ENCODE data around the gene GAS2L1. TPM values are rescaled to one million over a fixed set of nuclear protein-coding genes. Genes with fewer than 3 reads are reported as not detected.
A peak's percentile ranks its signal among the peaks of the same experiment; 100 is the strongest.

GAS2L1 gene
- not detected in 2 replicates for total RNA-seq

GRCh38 chr22:29306175-29306834, at the start of gene GAS2L1:
GAS2L1 (plus strand) TSS chr22:29306650; CDS start chr22:29308106, 1,456 bp downstream.
- ChIA-PET CTCF (no interaction called here), POLR2A (interaction anchor here (0.7 kb wide), 1 partner anchor 52 kb away, joined by 10 read pairs; no protein-coding TSS in a partner anchor)
- DNase-seq (no peak), ATAC-seq (ENCODE audit: low read depth) (peak; percentile 62)
- intact Hi-C loops (cut with micrococcal nuclease), result loop anchor here (1.0 kb wide), 1 partner anchor 218 kb away; no protein-coding TSS in a partner anchor
- Mint-ChIP-seq H3K9me3 (no peaks in the 10 kb centered on the region), H3K4me1 (peaks cover 24% of the 10 kb centered on the region), H3K36me3 (ENCODE audit: low read depth) (peaks cover 1% of the 10 kb centered on the region), H3K27me3 (peaks cover 16% of the 10 kb centered on the region), H3K27ac (no peak within 1 kb of the TSS), H3K4me3 (peak within 1 kb of the TSS; percentile 75)
- TF ChIP-seq CTCF (IDR thresholded peaks at IDR 0.05), result no peak

DNA sequence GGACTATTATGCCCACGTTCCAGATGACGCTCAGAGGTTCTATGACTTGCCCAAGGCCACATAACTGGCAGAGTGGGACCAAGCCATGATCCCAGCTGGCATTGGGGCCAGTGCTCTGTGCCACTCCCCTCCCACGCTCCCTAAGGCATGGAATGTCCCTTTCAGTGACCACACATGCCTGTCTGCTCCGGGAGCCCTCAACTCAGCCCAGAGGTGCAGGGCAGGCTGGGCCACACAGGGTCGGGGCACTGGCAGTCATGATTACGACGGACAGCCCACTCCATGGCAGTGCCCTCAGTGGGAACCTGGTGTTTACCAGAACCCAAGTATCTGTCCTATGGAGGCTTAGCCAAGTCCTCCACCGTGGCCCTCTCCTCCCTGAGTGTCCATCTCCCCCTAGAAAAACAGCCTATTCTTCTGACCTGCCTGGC, 48.7 kb upstream of the GAS2L1 start:
- ChIA-PET POLR2A (no interaction called here), CTCF (no interaction called here)
- Mint-ChIP-seq H3K4me3 (no peak overlapping the region), H3K27ac (no peak overlapping the region), H3K36me3 (ENCODE audit: low read depth) (no peaks in the 10 kb centered on the region), H3K4me1 (no peaks in the 10 kb centered on the region), H3K9me3 (no peaks in the 10 kb centered on the region), H3K27me3 (no peaks in the 10 kb centered on the region)
- no peak for DNase-seq
- intact Hi-C loops (cut with micrococcal nuclease), result no loop called here
- TF ChIP-seq CTCF (IDR thresholded peaks at IDR 0.05), result no peak
- ATAC-seq (ENCODE audit: low read depth), result no peak

- no peaks in the 10 kb centered on the region for H3K27me3 Mint-ChIP-seq
- ChIA-PET POLR2A (no interaction called here), CTCF (interaction anchor here (0.8 kb wide), 1 partner anchor 10 kb away, joined by 3 read pairs; no protein-coding TSS in a partner anchor)
- no peak for TF ChIP-seq CTCF (IDR thresholded peaks at IDR 0.05)
- intact Hi-C loops (cut with micrococcal nuclease), result no loop called here
- no peaks in the 10 kb centered on the region for H3K9me3 Mint-ChIP-seq
- no peak overlapping the region for H3K4me3 Mint-ChIP-seq
- no peak for ATAC-seq (ENCODE audit: low read depth)
- H3K27ac Mint-ChIP-seq, result no peak overlapping the region
- H3K36me3 Mint-ChIP-seq (ENCODE audit: low read depth), result no peaks in the 10 kb centered on the region
- DNase-seq, result no peak
- H3K4me1 Mint-ChIP-seq, result no peaks in the 10 kb centered on the region
These were observed 47.8 kb upstream of the GAS2L1 start for GRCh38 chr22:29258407-29259252.

- Mint-ChIP-seq H3K4me3 (no peak overlapping the region), H3K27ac (no peak overlapping the region), H3K36me3 (ENCODE audit: low read depth) (peaks cover under 1% of the 10 kb centered on the region), H3K4me1 (no peaks in the 10 kb centered on the region), H3K9me3 (no peaks in the 10 kb centered on the region), H3K27me3 (no peaks in the 10 kb centered on the region)
- intact Hi-C loops (cut with micrococcal nuclease), result no loop called here
- TF ChIP-seq CTCF (IDR thresholded peaks at IDR 0.05), result no peak
- DNase-seq (no peak), ATAC-seq (ENCODE audit: low read depth) (no peak)
- POLR2A ChIA-PET, result no interaction called here
- CTCF ChIA-PET, result interaction anchor here (0.8 kb wide), 1 partner anchor 11 kb away, joined by 3 read pairs; no protein-coding TSS in a partner anchor
These were observed 47.1 kb upstream of the GAS2L1 start for GRCh38 chr22:29259253-29259899.

All from activated B cell treated with CpG ODN at 0.5 μM for 24 hours (primary cell).